GM23248 (cell line): Measurements from ENCODE around the gene PCDHA12. TPM values are rescaled to one million over a fixed set of nuclear protein-coding genes. Genes with fewer than 3 reads are reported as not detected.

Experiments
- DNase-seq: peaks from one replicate; pipeline ENCODE4 v3.0.0-alpha.2; 2015
- H2AFZ ChIP-seq: fragments of 200-600 bp; sonication (generic); 2 replicates; pipeline ENCODE4 v1.6.1; 2016; ENCODE audit warnings: antibody characterized with exemption
- H3F3A ChIP-seq: fragments of 200-600 bp; sonication (generic); 2 replicates; pipeline ENCODE4 v1.6.1; 2016; ENCODE audit warnings: mild to moderate bottlenecking, antibody characterized with exemption, mixed run types; ENCODE audit not compliant: insufficient read depth
- H3K27ac ChIP-seq: fragments of 200-600 bp; sonication (generic); 2 replicates; pipeline ENCODE4 v1.5.1; 2016; ENCODE audit warnings: mild to moderate bottlenecking
- H3K27me3 ChIP-seq: fragments of 200-600 bp; sonication (generic); replicated peaks from 2 replicates; pipeline ENCODE4 v1.6.1; 2016; ENCODE audit warnings: mild to moderate bottlenecking; ENCODE audit not compliant: insufficient read depth
- H3K36me3 ChIP-seq: fragments of 200-600 bp; sonication (generic); 2 replicates; pipeline ENCODE4 v1.6.1; 2016; ENCODE audit warnings: low read depth, mild to moderate bottlenecking
- H3K4me1 ChIP-seq: fragments of 200-600 bp; sonication (generic); 2 replicates; pipeline ENCODE4 v1.6.1; 2016; ENCODE audit warnings: mild to moderate bottlenecking; ENCODE audit not compliant: insufficient read depth
- H3K4me2 ChIP-seq: fragments of 200-600 bp; sonication (generic); one replicate; pipeline ENCODE4 v1.6.1; 2016; ENCODE audit warnings: mild to moderate bottlenecking; ENCODE audit not compliant: unreplicated experiment
- H3K4me3 ChIP-seq: fragments of 200-600 bp; sonication (generic); 2 replicates; pipeline ENCODE4 v1.5.1; 2016; ENCODE audit warnings: mild to moderate bottlenecking
- H3K79me2 ChIP-seq: fragments of 200-600 bp; sonication (generic); 2 replicates; pipeline ENCODE4 v1.6.1; 2016; ENCODE audit warnings: mild to moderate bottlenecking; ENCODE audit not compliant: insufficient read depth
- H3K9ac ChIP-seq: fragments of 200-600 bp; sonication (generic); 2 replicates; pipeline ENCODE4 v1.6.1; 2016; ENCODE audit warnings: mild to moderate bottlenecking
- H3K9me2 ChIP-seq: fragments of 200-600 bp; sonication (generic); 2 replicates; pipeline ENCODE4 v1.6.1; 2016; ENCODE audit warnings: mixed run types, mild to moderate bottlenecking, moderate library complexity; ENCODE audit not compliant: insufficient read depth
- H3K9me3 ChIP-seq: fragments of 200-600 bp; sonication (generic); one replicate; pipeline ENCODE4 v1.6.1; 2017; ENCODE audit warnings: low read depth
- H4K20me1 ChIP-seq: fragments of 200-600 bp; sonication (generic); 2 replicates; pipeline ENCODE4 v1.6.0; 2016; ENCODE audit not compliant: insufficient read depth
- EZH2 ChIP-seq: fragments of 200-600 bp; sonication (generic); IDR thresholded peaks from 2 replicates; pipeline ENCODE4 v1.6.1; 2018; ENCODE audit warnings: antibody characterized with exemption, mild to moderate bottlenecking; ENCODE audit not compliant: insufficient read depth, poor library complexity, severe bottlenecking
- EZH2phosphoT487 ChIP-seq: fragments of 200-600 bp; sonication (generic); IDR thresholded peaks from 2 replicates; pipeline ENCODE4 v1.6.1; 2018; ENCODE audit warnings: antibody characterized with exemption, moderate library complexity, mild to moderate bottlenecking, low read depth; ENCODE audit not compliant: insufficient read depth
- WGBS, 2 experiments: methylation state at CpG; one replicate each; pipeline ENCODE4 v1.1.6; 2015 to 2017; ENCODE audit warnings: low lambda C conversion rate in 2 of 2, low coverage in 1 of 2; ENCODE audit errors: missing lambda C conversion rate in 2 of 2; 5-methylcytosine and 5-hydroxymethylcytosine counted together
- in situ Hi-C: fragments of 300-500 bp; cut with MboI; formaldehyde crosslinking; loops from 2 replicates; pipeline ENCODE4 v1.15.0; 2020
- polyA plus RNA-seq: library from polyadenylated mRNA; unstranded; fragments of >200 nt; fragmentation: Nextera tagmentation; extraction: Ambion mirVana; gene quantifications from 2 replicates; pipeline ENCODE4 v1.2.1, GENCODE V29; 2016
- total RNA-seq: library from RNA; depleted of rRNA; stranded (reverse); fragments of >200 nt; shearing (Covaris generic); gene quantifications from 2 replicates; pipeline ENCODE4 v1.2.3, GENCODE V29; 2014

The PCDHA12 gene
- total and polyA plus RNA-seq, 2 experiments from 2014 or later = not detected

DNA sequence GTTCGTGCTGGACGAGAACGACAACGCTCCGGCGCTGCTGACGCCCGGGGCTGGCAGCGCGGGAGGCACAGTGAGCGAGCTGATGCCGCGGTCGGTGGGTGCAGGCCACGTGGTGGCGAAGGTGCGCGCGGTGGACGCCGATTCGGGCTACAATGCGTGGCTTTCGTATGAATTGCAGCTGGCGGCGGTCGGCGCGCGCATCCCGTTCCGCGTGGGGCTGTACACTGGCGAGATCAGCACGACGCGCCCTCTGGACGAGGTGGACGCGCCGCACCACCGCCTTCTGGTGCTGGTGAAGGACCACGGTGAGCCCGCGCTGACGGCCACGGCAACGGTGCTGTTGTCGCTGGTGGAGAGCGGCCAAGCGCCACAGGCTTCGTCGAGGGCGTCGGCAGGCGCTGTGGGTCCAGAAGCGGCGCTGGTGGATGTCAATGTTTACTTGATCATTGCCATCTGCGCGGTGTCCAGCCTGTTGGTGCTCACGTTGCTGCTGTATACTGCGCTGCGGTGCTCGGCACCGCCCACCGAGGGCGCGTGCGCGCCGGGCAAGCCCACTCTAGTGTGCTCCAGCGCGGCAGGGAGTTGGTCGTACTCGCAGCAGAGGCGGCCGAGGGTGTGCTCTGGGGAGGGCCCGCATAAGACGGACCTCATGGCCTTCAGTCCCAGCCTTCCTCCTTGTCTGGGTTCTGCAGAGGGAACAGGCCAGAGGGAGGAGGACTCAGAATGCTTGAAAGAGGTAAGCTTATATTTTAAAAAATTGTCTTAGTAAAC lies 9.0 kb downstream of the PCDHA12 start:
- no peak for TF ChIP-seq EZH2phosphoT487
- TF ChIP-seq EZH2 = no peak
- Histone ChIP-seq H3K36me3 (no peaks in the 10 kb centered on the region), H3K27ac (no peak overlapping the region), H3K9me2 (no peaks in the 10 kb centered on the region), H2AFZ (no peak overlapping the region), H3K79me2 (no peaks in the 10 kb centered on the region), H3K4me2 (no peak overlapping the region), H4K20me1 (no peaks in the 10 kb centered on the region), H3K27me3 (no peaks in the 10 kb centered on the region), H3F3A (no peaks in the 10 kb centered on the region), H3K9ac (no peak overlapping the region), H3K4me3 (no peak overlapping the region), H3K9me3 (no peaks in the 10 kb centered on the region), H3K4me1 (no peaks in the 10 kb centered on the region)
- in situ Hi-C loops = no loop called here
- WGBS, 2 experiments = 50 to 51% methylated on average over 56 to 75 of the region's 79 CpGs
- no peak for DNase-seq

DNA sequence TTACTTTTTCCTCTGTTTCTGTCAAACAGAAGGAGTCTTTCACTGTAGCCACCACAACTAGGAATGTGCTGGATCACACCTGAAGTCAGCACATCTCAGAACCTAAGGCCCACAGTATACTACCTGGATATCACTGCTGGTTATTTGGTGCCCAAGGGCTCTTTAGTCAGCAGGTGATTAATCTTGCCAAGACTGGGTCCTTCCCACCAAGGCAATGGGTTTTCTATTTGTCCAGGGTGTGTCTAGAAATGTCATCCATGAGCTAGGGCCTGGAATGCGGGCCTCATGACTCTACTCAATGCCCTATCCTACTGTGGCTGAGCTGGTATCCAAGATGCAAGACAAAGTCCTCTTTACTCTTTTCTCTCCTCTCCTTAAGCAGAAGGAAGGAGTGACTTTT lies 41.2 kb downstream of the PCDHA12 start:
- no peak for DNase-seq

DNA sequence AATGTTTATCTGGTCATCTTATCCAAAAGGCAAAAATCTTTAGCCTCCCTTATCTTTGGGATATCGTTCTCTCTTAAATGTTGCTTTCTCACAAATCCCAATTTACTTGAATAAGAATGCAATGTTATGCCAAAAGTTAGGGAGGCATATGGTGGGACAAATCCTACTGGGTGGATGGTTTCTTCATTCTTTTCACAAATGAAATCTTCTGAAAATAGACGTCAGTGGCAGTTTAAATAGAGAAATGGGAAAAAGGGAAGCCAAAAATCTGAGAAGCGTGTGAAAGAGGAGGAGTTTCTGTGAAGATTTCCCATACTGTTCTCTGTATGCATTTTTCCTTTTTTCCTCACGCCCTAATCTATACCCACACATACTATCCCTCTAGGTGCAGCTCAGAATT lies 48.5 kb downstream of the PCDHA12 start:
- no peaks in the 10 kb centered on the region for H4K20me1 ChIP-seq
- DNase-seq = no peak
- H3K36me3 ChIP-seq = no peaks in the 10 kb centered on the region
- in situ Hi-C loops = no loop called here
- no peak for TF ChIP-seq EZH2phosphoT487
- TF ChIP-seq EZH2 = no peak
- no peak overlapping the region for H3K9ac ChIP-seq
- no peaks in the 10 kb centered on the region for H3K4me1 ChIP-seq
- H3K4me3 ChIP-seq = no peak overlapping the region
- WGBS, 2 experiments = 7 to 10% methylated on average over 4 of the region's 4 CpGs
- no peak overlapping the region for H2AFZ ChIP-seq
- H3K4me2 ChIP-seq = no peak overlapping the region
- H3K27ac ChIP-seq = no peak overlapping the region
- no peaks in the 10 kb centered on the region for H3K79me2 ChIP-seq
- H3F3A ChIP-seq = no peaks in the 10 kb centered on the region
- peaks cover 12% of the 10 kb centered on the region for H3K27me3 ChIP-seq
- H3K9me2 ChIP-seq = no peaks in the 10 kb centered on the region
- H3K9me3 ChIP-seq = no peaks in the 10 kb centered on the region

More for the DNA sequence above, 41.2 kb downstream of the PCDHA12 start:
- Histone ChIP-seq H3K4me1 (no peaks in the 10 kb centered on the region), H3K9ac (no peak overlapping the region), H3K4me3 (no peak overlapping the region), H3F3A (no peaks in the 10 kb centered on the region), H3K27me3 (no peaks in the 10 kb centered on the region), H4K20me1 (no peaks in the 10 kb centered on the region), H3K36me3 (no peaks in the 10 kb centered on the region), H3K79me2 (no peaks in the 10 kb centered on the region), H3K9me2 (no peaks in the 10 kb centered on the region), H3K27ac (no peak overlapping the region), H3K4me2 (no peak overlapping the region), H3K9me3 (no peaks in the 10 kb centered on the region), H2AFZ (no peak overlapping the region)
- TF ChIP-seq EZH2 = no peak
- no peak for TF ChIP-seq EZH2phosphoT487
- WGBS, 2 experiments = 0 to 25% methylated on average over 1 of the region's 1 CpG
- in situ Hi-C loops = no loop called here

DNA sequence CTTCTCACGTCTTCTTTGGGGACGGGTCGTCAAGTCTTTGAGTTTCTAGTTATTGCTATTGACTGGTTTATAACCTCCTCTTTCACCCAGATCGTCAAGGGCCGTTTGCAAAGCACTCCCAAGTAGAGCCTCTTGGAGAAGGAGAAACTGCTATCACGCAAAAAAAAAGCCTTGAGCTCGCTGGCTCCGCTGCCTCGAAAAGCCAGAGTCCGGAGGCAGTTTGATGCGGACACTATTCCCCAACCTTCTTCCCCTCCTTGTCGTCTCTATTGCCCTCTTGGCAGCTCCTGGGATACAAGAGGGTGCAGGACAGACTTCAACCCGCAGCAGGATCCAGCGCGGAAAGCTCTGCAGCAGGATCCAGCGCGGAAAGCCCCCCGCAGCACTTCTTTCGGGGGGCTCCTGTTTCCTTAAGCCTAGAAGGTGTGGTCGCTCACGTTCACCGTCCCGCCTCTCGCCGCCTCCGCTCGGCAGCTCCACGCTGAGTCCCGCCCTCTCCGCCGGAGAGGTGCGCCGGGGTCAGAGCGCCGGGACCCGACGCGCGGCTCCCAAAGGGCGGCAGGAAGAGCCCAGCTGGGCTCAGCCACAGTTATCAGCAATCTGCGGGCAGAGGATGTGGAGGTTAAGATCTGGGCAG lies 50.8 kb downstream of the PCDHA12 start, which contains the start of gene PCDHAC1:
PCDHAC1 (plus strand) TSS at position 494 of the 637 bp plus-strand sequence. CDS start 594 bp downstream, outside the sequence.
- no peaks in the 10 kb centered on the region for H3F3A ChIP-seq
- no peaks in the 10 kb centered on the region for H3K9me3 ChIP-seq
- 7% methylated on average over 40 to 41 of the region's 41 CpGs for WGBS, 2 experiments
- no peak for DNase-seq
- peak within 1 kb of the TSS; percentile 42 for H3K4me3 ChIP-seq
- in situ Hi-C loops = no loop called here
- no peak for TF ChIP-seq EZH2
- TF ChIP-seq EZH2phosphoT487 = no peak
- no peaks in the 10 kb centered on the region for H3K4me1 ChIP-seq
- H4K20me1 ChIP-seq = no peaks in the 10 kb centered on the region
- no peaks in the 10 kb centered on the region for H3K36me3 ChIP-seq
- H3K9me2 ChIP-seq = no peaks in the 10 kb centered on the region
- peaks cover 12% of the 10 kb centered on the region for H3K27me3 ChIP-seq
- H3K4me2 ChIP-seq = peak within 1 kb of the TSS; percentile 39
- H3K9ac ChIP-seq = no peak within 1 kb of the TSS
- H2AFZ ChIP-seq = peak within 1 kb of the TSS; percentile 67
- no peaks in the 10 kb centered on the region for H3K79me2 ChIP-seq
- no peak within 1 kb of the TSS for H3K27ac ChIP-seq
